Dermis microvascular lymphatic vessel endothelial cell (primary cell): ENCODE data around the gene CLOCK. TPM values are rescaled to one million over a fixed set of nuclear protein-coding genes. Genes with fewer than 3 reads are reported as not detected.

Source experiments
- DNase-seq, 2 donors: peaks; one replicate each; pipeline versions ENCODE4 v3.0.0 to v3.0.0-alpha.2; 2010; ENCODE audit warnings: low read depth in 2 of 2
- total RNA-seq: library from RNA; depleted of rRNA; stranded (reverse); fragments of >200 nt; gene quantifications from 2 replicates; pipeline ENCODE4 v1.2.1, GENCODE V29; 2014

The CLOCK gene
- total RNA-seq, 1 donor from 2014 or later = 16.6 TPM

DNA sequence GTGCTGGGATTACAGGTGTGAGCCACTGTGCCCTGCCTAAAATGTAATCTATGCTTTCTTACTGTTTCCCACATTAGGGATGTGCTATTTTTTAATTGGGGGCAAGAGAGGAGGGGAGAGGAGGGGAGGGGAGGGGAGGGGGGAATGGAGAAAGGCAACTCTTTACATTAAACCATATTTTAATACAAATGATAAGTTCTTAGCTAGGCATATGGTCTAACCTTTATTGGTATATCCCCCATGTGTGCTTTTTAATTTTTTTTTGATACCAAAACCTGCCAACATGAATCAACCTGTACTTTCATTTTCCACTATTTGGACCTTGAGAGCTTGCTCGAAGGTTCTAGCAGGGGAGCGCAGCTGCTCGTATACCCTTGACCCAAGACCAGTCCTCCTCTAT is 6.4 kb downstream of the CLOCK start:
- no peak for DNase-seq

DNA sequence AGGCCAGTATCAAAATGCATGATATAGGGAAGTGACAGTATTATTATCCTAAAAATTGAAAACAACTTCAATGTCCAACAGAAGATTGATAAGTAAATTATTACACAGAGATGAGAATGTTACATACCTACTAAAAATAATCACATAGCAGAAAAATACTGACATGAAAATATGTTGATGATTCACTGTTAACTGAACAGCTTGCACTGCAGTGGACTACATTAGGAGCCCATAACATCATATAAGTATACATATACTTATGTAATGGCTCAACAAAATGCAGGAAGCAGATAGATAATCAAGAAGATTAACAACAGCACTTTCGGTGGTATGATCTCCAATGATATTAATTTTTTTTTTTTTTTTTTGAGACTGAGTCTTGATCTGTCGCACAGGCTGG is 7.1 kb downstream of the CLOCK start:
- no peak for DNase-seq

DNA sequence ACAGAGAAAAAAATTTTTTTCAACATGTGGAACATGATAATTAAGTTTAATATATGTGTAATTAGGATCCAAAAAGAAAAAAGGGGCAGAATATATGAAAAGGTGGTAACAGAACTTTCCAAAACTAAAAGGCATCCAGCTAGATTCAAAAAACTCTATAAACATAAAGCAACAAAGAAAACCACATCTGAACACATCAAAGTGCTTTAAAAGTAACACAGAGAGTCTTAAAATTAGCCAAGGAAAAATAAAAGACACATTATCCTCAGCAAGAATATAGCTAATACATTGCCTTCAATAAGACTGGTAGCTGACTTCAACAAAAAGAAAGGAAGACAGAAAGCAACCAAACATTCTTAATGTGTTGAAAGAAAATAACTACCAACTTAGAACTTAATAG is 8.2 kb downstream of the CLOCK start:
- DNase-seq = no peak

DNA sequence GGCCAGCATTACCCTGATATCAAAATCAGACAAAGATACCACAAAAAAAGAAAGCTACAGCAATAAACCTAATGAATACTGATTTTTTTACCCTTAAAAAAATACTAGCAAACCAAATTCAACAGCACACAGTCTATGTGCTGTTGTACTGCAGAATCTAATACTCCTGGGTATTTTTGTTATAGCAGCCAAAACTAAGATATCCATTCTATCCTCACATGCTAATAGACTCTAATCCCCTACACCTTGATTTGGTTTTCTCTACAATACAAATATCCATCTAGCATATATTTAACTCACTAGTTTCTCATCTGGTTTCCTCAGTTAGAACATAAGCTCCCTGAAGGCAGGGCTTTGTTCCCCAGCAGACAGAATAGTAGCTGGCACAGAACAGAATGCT is 12.4 kb downstream of the CLOCK start:
- DNase-seq = no peak

DNA sequence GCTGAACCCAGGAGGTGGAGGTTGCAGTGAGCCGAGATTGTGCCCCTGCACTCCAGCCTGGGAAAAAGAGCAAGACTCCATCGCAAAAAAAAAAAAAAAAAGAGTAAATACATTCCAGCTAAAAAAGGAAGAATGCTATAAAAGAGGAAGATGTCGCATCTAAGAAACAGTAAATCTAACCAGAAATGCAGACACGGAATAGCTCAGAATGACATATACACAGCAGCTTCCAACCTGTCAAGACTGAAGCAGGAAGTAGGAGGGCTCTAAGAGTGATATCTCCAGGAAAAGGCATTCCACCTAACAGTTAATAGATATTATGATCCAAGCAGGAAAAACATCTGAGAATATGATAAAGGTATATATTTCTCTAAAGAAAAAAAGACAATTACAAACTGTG is 16.0 kb downstream of the CLOCK start:
- no peak for DNase-seq

GRCh38 chr4:55530167-55530566 is 16.5 kb downstream of the CLOCK start:
- no peak for DNase-seq

DNA sequence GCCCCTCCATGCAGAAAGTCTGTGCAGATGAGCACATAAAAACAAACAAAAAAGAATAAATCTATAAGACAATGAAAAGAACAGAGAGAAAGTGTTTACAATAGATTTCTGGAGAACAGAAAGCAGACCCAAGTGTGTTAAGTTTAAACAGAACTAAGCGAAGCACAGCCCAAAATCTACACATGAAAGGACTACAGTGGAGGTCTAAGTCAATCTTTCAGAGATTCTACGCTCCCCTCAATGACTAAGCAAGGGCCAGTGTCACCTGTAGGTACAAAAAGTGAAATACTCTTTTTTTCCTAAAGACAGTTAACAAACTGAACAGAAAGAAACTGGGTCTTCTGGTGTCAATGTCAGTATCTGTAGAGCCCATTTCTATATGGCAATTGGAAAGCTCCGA is 18.2 kb downstream of the CLOCK start:
- no peak for DNase-seq

GRCh38 chr4:55524844-55525571 is 21.7 kb downstream of the CLOCK start:
- no peak for DNase-seq

- DNase-seq = no peak
Observed at GRCh38 chr4:55518442-55518841, 28.3 kb downstream of the CLOCK start.

GRCh38 chr4:55517526-55518229 is 29.0 kb downstream of the CLOCK start:
- DNase-seq = peak in 1 of 2 donors; percentile 16

DNA sequence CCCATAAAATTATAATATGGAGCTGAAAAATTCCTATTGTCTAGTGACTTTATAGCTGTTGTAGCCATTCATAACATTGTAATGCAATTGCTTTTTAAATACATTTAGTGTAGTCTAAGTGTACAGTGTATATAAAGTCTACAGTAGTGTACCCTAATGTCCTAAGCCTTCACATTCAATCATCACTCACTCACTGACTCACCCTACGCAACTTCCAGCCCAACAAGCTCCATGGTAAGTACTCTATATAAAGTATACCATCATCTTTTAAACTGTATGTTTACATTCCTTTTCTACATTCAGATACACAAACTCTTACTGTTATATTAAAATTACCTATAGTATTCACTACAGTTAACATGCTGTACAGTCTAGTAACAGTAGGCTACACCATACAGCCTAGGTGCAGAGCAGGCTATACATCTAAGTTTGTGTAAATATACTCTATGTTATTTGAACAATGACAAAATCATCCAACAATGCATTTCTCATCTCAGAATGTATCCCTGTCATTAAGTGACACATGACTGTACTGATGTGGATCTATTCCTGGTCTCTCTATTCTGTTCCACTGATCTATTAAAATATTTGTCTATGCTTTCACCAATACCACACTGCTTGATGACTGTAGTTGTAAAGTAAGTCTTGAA is 33.7 kb downstream of the CLOCK start:
- no peak for DNase-seq

DNA sequence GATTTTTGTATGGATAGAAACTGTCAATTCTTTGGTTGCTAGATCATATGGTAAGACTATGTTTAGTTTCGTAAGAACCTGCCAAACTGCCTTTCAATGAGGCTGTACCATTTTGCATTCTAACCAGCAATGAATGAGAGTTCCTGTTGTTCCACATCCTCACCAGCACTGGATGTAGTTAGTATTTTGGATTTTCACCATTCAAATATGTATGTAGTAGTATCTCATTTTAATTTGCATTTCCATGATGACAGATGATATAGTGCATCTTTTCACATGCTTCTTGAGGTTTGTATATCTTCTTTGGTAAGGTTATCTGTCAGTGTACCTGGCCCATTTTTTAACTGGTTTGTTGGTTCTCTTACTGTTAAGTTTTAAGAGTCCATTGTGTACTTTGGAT is 34.6 kb downstream of the CLOCK start:
- DNase-seq = no peak

GRCh38 chr4:55510685-55511084 is 36.0 kb downstream of the CLOCK start:
- no peak for DNase-seq

DNA sequence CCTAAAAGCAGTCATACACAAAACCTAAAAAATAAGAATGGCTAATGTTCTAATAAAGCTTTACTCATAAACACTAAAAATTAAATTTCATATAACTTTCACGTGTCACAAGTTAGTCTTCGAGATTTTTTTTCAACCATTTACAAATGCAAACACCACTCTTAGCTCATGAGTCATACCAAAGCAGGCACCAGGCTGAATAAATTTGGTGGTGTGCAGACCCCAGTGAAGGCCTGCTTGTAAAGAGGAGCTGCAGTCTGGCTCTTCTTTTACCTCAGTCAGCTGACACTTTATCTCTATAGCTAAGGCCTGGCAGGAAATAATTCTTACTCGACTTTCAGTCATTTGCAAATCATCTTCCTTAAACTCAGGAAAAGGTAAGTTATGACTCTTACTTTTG is 37.4 kb downstream of the CLOCK start:
- no peak for DNase-seq

DNA sequence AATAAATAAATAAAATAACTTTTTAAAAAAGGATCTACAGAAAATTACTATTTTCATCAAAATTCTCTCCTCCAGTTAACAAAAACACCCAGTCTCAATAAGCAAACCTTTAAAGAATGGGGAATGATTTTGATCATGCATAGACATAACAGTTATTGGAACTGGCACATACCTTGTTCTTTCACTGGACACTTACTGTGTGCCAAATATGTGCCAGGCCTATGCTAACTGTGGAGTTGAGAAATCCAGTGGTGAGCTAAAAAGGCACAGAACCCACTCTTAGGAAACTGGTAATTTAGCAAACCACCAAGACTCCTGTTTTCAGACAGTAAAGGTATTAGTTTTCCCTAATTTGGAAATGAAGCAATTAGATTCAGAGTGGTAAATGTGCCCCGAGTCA is 39.1 kb downstream of the CLOCK start:
- DNase-seq = no peak

DNA sequence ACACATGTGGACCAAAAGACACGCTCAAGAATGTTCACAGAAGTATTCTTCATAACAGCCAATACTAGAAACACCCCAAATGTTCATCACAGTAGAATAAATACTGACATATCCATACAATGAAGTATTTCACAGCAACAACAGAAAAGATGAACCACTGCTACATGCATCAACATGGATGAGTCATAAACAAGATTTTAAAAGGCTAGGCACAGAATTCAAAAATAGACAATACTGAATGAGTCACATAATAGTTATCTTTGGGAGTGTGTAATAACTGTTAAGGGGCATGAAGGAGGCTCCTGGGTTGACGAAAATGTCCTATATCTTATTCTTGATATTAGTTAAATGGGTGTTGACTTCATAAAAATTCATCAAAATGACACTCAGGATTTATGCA is 43.5 kb downstream of the CLOCK start:
- peak in 1 of 2 donors; percentile 47 for DNase-seq

DNA sequence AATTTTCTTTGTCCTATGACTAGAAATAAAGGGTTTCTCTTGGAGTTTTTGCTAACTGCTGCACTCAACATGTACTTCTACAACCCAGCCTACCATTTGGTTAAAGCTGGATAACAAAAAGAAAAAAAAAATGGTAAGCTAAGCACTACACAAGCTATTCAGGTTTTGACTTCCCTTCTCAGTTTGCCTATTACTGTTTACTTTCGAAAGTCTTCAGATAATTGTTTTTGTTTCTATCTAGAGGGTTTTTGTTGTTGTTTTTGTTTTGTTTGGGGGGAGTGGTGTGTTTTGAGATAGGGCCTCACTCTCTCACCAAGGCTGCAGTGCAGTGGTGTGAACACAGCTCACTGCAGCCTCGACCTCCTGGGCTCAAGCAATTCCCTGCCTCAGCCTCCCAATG is 46.6 kb downstream of the CLOCK start:
- no peak for DNase-seq

GRCh38 chr4:55499495-55499894 is 47.2 kb downstream of the CLOCK start:
- no peak for DNase-seq

GRCh38 chr4:55498051-55498450 is 48.7 kb downstream of the CLOCK start:
- no peak for DNase-seq

- DNase-seq = no peak
Observed at GRCh38 chr4:55491486-55491885, 55.2 kb downstream of the CLOCK start.

GRCh38 chr4:55488716-55489115 is 58.0 kb downstream of the CLOCK start:
- DNase-seq = no peak

- no peak for DNase-seq
Observed at GRCh38 chr4:55485821-55486220, 60.9 kb downstream of the CLOCK start.

GRCh38 chr4:55483315-55483714 is 63.4 kb downstream of the CLOCK start:
- no peak for DNase-seq
